Inflammatory macrophage (primary cell): ENCODE results near the gene SLC5A8.

Source experiments
- DNase-seq, 2 donors: peaks; one replicate each; pipeline ENCODE4 v3.0.0-alpha.2; 2020 to 2022
- total RNA-seq, 18 experiments: gene quantifications; one replicate each; lab custom pipeline; 2026; ENCODE audit warnings: mixed read lengths in 6 of 18, inconsistent platforms in 2 of 18; lab: John Stamatoyannopoulos, UW

The SLC5A8 gene, protein sequence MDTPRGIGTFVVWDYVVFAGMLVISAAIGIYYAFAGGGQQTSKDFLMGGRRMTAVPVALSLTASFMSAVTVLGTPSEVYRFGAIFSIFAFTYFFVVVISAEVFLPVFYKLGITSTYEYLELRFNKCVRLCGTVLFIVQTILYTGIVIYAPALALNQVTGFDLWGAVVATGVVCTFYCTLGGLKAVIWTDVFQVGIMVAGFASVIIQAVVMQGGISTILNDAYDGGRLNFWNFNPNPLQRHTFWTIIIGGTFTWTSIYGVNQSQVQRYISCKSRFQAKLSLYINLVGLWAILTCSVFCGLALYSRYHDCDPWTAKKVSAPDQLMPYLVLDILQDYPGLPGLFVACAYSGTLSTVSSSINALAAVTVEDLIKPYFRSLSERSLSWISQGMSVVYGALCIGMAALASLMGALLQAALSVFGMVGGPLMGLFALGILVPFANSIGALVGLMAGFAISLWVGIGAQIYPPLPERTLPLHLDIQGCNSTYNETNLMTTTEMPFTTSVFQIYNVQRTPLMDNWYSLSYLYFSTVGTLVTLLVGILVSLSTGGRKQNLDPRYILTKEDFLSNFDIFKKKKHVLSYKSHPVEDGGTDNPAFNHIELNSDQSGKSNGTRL
- total RNA-seq, result 0 to 0.11 (median 0) reads per million in 18 experiments

- no peak for DNase-seq
Measured at GRCh38 chr12:101209319-101210302, at the start of gene SLC5A8. TSS of gene SLC5A8 (minus strand) at chr12:101210238. CDS start at chr12:101209848, 390 bp downstream.

DNA sequence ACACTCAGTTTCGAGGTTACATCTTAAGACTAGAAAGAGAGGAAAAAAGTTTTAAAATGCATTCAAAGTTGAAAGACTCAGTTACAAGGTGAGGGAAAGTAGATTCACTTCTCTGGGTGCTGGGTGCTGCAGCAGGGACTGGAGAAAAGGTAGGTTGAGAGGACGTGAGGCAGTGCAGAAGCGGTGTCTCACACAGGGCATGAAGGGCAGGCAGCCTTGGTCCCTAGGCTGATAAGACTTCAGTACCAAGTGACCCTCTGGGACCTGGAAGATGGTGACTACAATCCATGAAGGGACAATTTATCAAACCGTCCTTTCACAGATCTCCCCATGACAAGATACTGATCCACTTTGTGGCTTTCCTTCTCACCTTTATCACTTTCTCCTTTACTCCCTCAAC, 47.3 kb upstream of the SLC5A8 start:
- DNase-seq, result no peak

DNA sequence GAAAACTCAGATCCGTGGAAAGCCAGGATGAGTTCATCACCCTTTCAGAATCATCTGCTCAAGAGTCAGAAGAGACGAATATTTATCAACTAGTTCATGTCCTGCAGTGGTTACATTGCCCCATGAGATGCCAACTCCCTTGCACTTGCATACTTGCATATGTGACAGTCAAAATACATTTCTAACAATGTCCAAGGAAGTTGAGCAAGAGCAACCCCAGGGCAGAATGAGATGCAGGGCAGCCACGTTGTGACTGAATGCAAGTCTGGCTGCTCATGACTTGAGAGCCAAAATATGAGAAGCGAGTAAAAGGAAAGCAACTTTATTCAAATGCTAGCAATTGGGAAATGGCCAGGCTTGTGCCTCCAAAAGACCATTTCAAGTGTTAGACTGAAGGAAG, 46.2 kb upstream of the SLC5A8 start:
- no peak for DNase-seq

DNA sequence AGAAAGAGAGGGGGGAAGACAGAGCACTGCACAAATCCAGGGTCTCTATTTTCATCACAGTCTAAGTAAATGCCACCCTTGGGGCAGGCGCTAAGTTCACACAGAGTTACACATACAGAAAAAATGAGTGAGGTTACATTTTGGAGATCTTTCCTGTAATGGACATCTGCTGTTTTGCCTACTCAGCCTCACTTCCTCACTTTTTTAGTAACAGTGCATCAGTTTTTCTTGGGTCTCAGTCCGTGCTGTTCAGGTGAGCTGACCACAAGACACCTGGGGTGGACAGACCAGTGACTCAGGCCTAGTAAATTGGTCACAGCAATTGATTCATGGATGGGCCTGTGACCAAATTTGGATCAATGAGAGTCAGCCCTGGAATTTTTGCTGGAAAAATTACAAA, 33.6 kb upstream of the SLC5A8 start:
- DNase-seq, result no peak

DNA sequence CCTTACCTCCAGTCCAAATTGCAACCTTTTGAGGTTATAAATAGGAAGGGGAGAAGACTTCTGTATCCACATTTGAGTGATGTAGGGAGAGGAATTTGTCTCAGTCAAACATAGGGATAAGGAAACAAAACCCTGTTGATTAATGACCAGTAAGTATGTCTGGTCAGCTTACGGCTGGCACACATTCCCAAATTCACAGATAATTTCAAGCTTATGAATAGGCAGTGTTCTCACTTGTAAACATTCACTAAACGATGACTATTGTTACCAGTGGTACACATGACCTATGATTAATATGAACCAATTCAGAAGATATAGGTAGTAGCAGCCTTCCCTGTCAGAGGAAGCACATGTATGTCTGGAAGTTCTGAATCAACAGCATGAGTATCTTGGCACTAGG, 33.0 kb upstream of the SLC5A8 start:
- no peak for DNase-seq

- no peak for DNase-seq
Measured at GRCh38 chr12:101238800-101239329, 28.8 kb upstream of the SLC5A8 start.

- DNase-seq, result no peak
Measured at GRCh38 chr12:101238306-101238705, 28.3 kb upstream of the SLC5A8 start.

GRCh38 chr12:101235686-101236085, 25.6 kb upstream of the SLC5A8 start:
- DNase-seq, result no peak

GRCh38 chr12:101231636-101232035, 21.6 kb upstream of the SLC5A8 start:
- DNase-seq, result no peak

- DNase-seq, result no peak
Measured at GRCh38 chr12:101230547-101230946, 20.5 kb upstream of the SLC5A8 start.

DNA sequence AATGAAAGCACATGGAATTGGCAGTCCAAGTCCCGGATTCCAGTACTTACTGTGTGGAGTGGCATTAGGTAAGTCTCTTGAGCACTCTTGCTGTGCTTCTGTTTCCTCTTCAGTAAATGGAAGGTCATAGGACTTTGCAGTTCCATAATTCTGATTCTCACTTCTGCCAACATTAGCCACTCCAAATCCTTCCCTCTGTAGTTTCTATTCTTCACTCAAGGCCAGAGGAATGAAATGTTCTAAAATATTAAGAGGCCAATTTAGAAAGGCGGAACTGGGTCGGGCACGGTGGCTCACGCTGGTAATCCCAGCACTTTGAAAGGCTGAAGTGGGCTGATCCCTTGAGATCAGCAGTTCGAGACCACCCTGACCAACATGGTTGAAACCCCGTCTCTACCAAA, 19.8 kb upstream of the SLC5A8 start:
- no peak for DNase-seq

- no peak for DNase-seq
Measured at GRCh38 chr12:101221301-101221700, 11.3 kb upstream of the SLC5A8 start.

DNA sequence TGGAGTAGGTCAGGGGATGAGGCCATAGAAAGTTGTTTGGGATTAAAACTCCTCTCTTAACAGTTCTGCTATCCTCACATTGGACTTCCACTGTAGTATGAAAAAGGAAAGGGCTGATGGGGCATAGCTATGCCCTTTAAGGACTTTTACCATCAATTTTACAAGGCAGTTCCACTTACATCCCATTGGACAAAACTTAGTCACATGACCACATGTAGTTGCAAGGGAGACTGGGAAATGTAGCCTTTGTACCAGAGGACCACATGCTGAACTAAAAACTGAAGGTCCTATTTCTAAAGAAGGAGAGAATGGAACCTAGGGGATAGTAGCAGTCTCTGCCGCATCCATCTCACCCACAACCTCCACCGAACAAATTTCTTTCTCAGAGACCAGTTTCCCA, 6.8 kb upstream of the SLC5A8 start:
- no peak for DNase-seq

GRCh38 chr12:101207086-101207780, 2.8 kb downstream of the SLC5A8 start:
- DNase-seq, result no peak

DNA sequence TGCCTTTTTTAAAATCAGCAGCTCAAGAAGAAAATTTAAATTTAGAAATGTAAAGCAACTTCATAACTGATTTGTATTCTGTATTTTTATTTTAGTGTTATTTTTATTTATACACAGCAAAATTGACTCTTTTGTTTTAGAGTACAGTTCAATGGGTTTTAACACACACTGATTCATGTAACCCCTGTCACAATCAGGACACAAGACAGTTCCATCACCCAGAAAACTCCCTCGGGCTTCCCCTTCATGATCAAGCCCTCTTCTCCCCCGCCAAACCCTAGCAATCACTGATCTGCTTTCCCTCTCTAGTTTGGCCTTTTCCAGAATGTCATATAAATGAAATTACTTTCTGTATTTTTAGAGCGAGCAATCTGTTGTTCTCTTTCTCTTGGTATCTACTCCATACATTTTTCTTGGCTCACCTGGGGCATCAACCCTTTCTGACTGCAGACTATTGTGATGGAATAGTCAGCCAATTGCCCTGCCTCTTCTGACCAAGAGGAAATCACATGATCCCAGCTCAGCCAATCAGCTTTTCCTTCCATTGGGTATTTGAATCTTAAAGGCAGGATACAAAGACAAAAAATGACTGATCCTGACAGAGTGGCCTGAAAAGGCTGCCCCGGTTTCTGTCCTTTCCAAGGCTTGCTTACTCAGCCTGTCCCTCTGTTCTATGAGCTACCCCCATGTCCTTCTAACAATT, 5.3 kb downstream of the SLC5A8 start:
- DNase-seq, result no peak

GRCh38 chr12:101200824-101201223, 9.2 kb downstream of the SLC5A8 start:
- DNase-seq, result no peak

- no peak for DNase-seq
Measured at GRCh38 chr12:101200145-101200544, 9.9 kb downstream of the SLC5A8 start.

GRCh38 chr12:101186291-101186690, 23.7 kb downstream of the SLC5A8 start:
- peak; percentile 26 to 44 for DNase-seq

GRCh38 chr12:101181776-101182175, 28.3 kb downstream of the SLC5A8 start:
- DNase-seq, result no peak

DNA sequence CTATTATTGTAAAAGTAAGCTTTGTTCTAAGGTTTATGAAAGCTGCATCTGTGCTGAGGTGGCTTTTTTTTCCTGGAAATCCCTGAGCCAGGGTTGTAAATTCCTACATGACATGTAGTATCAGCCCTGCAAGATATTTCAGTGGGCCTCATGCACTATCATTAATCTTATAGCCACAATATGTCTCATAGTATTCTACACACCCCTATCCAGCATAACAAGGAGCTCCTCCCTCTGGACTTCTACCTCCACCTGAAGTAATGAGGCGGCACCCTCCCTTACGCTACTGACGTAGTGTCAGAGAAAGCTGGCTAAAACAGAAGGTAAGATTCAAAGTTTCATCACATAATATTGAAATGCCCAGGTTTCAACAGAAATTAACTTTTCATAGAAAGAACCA, 35.5 kb downstream of the SLC5A8 start:
- no peak for DNase-seq

- no peak for DNase-seq
Measured at GRCh38 chr12:101173197-101173749, 36.8 kb downstream of the SLC5A8 start.
